Spleen (tissue), 11 donors: Measurements from ENCODE around the gene RFESD. TPM values are rescaled to one million over a fixed set of nuclear protein-coding genes. Genes with fewer than 3 reads are reported as not detected.

Experiments used
- DNase-seq: peaks from one replicate; pipeline ENCODE4 v3.0.0-alpha.2; 2020
- H3K27ac ChIP-seq, 8 donors: fragments of 200-600 bp; sonication (generic) in 7 of 8; 1 replicate in 4 of 8; 2 replicates in 4 of 8; pipeline versions ENCODE4 v1.5.0 to v1.8.0; 2016 to 2021; ENCODE audit warnings: inconsistent platforms in 4 of 8, mild to moderate bottlenecking in 4 of 8, moderate library complexity in 1 of 8
- H3K27me3 ChIP-seq, 7 donors: fragments of 200-600 bp; sonication (generic) in 6 of 7; replicated peaks in 1 of 7; 1 replicate in 4 of 7; 2 replicates in 3 of 7; pipeline versions ENCODE4 v1.5.0 to v1.8.0; 2016 to 2021; ENCODE audit warnings: inconsistent platforms in 3 of 7, mild to moderate bottlenecking in 1 of 7
- H3K36me3 ChIP-seq, 6 donors: fragments of 200-600 bp; sonication (generic) in 5 of 6; 1 replicate in 4 of 6; 2 replicates in 2 of 6; pipeline versions ENCODE4 v1.5.0 to v1.8.0; 2016 to 2021; ENCODE audit warnings: inconsistent platforms in 2 of 6
- H3K4me1 ChIP-seq, 6 donors: fragments of 200-600 bp; sonication (generic) in 5 of 6; 1 replicate in 3 of 6; 2 replicates in 3 of 6; pipeline versions ENCODE4 v1.5.0 to v1.8.0; 2016 to 2021; ENCODE audit warnings: inconsistent platforms in 3 of 6
- H3K4me3 ChIP-seq, 8 donors: fragments of 200-600 bp; sonication (generic) in 7 of 8; 1 replicate in 4 of 8; 2 replicates in 4 of 8; pipeline versions ENCODE4 v1.5.0 to v1.8.0; 2016 to 2021; ENCODE audit warnings: inconsistent platforms in 4 of 8, mild to moderate bottlenecking in 4 of 8, moderate library complexity in 2 of 8
- H3K9me3 ChIP-seq, 8 donors: fragments of 200-600 bp; sonication (generic) in 7 of 8; 1 replicate in 4 of 8; 2 replicates in 4 of 8; pipeline versions ENCODE4 v1.5.0 to v1.8.0; 2016 to 2021; ENCODE audit warnings: inconsistent platforms in 4 of 8
- POLR2A ChIP-seq, 3 donors: fragments of 450-650 bp; IDR thresholded peaks; one replicate each; pipeline ENCODE4 v1.5.1; 2017; ENCODE audit warnings: antibody characterized with exemption in 3 of 3, mild to moderate bottlenecking in 1 of 3
- POLR2AphosphoS5 ChIP-seq, 3 donors: sonication (generic); formaldehyde crosslinking; IDR thresholded peaks; one replicate each; pipeline ENCODE4 v1.5.1; 2017; ENCODE audit warnings: antibody characterized with exemption in 3 of 3
- WGBS, 5 donors: extraction: QIAGEN DNeasy Blood & Tissue Kit in 3 of 5; methylation state at CpG; one replicate each; pipeline versions ENCODE4 v1.1.5 to v1.1.7; 2013 to 2018; 5-methylcytosine and 5-hydroxymethylcytosine counted together
- intact Hi-C: fragments of 100-400 bp; cut with DNase I; formaldehyde crosslinking; loops from one replicate; pipeline ENCODE4 v1.15.0; 2023; ENCODE audit warnings: low total_unique reads
- polyA plus RNA-seq, 3 donors: library from polyadenylated mRNA; stranded (reverse); fragments of 200-250 nt; gene quantifications; one replicate each; pipeline ENCODE4 v1.2.1, GENCODE V29; 2013
- total RNA-seq, 7 donors: library from RNA; depleted of rRNA in 3 of 7; stranded (reverse); fragments of >200 nt in 3 of 7; fragmentation: NEBNext Ultra II Directional in 4 of 7; extraction: Animal tissue kit (Norgen Biotek cat#: 25700) in 4 of 7; gene quantifications; one replicate each; pipeline versions ENCODE4 v1.1.0 to v1.2.1, GENCODE V29; 2016 to 2021
- TF ChIP-seq, protein P1 (sequence below), 11 experiments: fragments of 200-600 bp in 7 of 11; fragments of 450-650 bp in 4 of 11; sonication (generic) in 4 of 11; IDR thresholded peaks in 8 of 11; conservative IDR thresholded peaks in 3 of 11; 1 replicate in 7 of 11; 2 replicates in 4 of 11; pipeline versions ENCODE4 v1.4.0 to v1.8.0; 2016 to 2021; ENCODE audit warnings: antibody characterized with exemption in 11 of 11, inconsistent platforms in 4 of 11, mild to moderate bottlenecking in 1 of 11
- donor health status: healthy with polysubstance abuse.
- donor health status: DM: no; HTN: no; CAD: no; lungs with moderate emphysema.
- donor health status: DM: no; HTN: no; CAD: no.
- donor health status: Bipolar disorder and iron deficiency.
- donor health status: healthy.
- donor health status: DM: no; HTN: no; CAD: no.
- donor health status: DM: yes; HTN: yes; CAD: no.

RFESD gene
- total and polyA plus RNA-seq, 10 donors: 1.3 to 6.5 (median 3.5) TPM

- Histone ChIP-seq H3K27me3 (no peaks in the 10 kb centered on the region), H3K4me3 (no peak overlapping the region), H3K4me1 (no peaks in the 10 kb centered on the region), H3K27ac (no peak overlapping the region), H3K36me3 (peaks cover 0 to 15% (median 0%) of the 10 kb centered on the region in 6 donors), H3K9me3 (no peaks in the 10 kb centered on the region)
- TF ChIP-seq, protein P1, sequence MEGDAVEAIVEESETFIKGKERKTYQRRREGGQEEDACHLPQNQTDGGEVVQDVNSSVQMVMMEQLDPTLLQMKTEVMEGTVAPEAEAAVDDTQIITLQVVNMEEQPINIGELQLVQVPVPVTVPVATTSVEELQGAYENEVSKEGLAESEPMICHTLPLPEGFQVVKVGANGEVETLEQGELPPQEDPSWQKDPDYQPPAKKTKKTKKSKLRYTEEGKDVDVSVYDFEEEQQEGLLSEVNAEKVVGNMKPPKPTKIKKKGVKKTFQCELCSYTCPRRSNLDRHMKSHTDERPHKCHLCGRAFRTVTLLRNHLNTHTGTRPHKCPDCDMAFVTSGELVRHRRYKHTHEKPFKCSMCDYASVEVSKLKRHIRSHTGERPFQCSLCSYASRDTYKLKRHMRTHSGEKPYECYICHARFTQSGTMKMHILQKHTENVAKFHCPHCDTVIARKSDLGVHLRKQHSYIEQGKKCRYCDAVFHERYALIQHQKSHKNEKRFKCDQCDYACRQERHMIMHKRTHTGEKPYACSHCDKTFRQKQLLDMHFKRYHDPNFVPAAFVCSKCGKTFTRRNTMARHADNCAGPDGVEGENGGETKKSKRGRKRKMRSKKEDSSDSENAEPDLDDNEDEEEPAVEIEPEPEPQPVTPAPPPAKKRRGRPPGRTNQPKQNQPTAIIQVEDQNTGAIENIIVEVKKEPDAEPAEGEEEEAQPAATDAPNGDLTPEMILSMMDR (IDR thresholded peaks at IDR 0.05 in 8 of 11, conservative IDR thresholded peaks at IDR 0.05 in 3 of 11): no peak
- no peak for TF ChIP-seq POLR2AphosphoS5 (IDR thresholded peaks at IDR 0.05)
- no peak for TF ChIP-seq POLR2A (IDR thresholded peaks at IDR 0.05)
- no peak for DNase-seq
- WGBS, 5 donors: 90 to 96% (median 94%) methylated on average over 1 of the region's 1 CpG
- intact Hi-C loops: no loop called here
Observed at GRCh38 chr5:95606419-95606818, 40.2 kb upstream of the RFESD start.

- no peak overlapping the region for H3K27ac ChIP-seq
- 63 to 91% (median 81%) methylated on average over 3 of the region's 3 CpGs for WGBS, 5 donors
- intact Hi-C loops: no loop called here
- no peak overlapping the region for H3K4me3 ChIP-seq
- H3K27me3 ChIP-seq: no peaks in the 10 kb centered on the region
- TF ChIP-seq POLR2AphosphoS5 (IDR thresholded peaks at IDR 0.05) (no peak), POLR2A (IDR thresholded peaks at IDR 0.05) (no peak)
- TF ChIP-seq, protein P1 (IDR thresholded peaks at IDR 0.05 in 8 of 11, conservative IDR thresholded peaks at IDR 0.05 in 3 of 11): no peak
- H3K9me3 ChIP-seq: peaks cover 0 to 21% (median 16%) of the 10 kb centered on the region in 8 donors
- no peaks in the 10 kb centered on the region for H3K4me1 ChIP-seq
- peaks cover 0 to 4% (median 0%) of the 10 kb centered on the region in 6 donors for H3K36me3 ChIP-seq
- no peak for DNase-seq
Observed at GRCh38 chr5:95609711-95610110, 36.9 kb upstream of the RFESD start.

DNA sequence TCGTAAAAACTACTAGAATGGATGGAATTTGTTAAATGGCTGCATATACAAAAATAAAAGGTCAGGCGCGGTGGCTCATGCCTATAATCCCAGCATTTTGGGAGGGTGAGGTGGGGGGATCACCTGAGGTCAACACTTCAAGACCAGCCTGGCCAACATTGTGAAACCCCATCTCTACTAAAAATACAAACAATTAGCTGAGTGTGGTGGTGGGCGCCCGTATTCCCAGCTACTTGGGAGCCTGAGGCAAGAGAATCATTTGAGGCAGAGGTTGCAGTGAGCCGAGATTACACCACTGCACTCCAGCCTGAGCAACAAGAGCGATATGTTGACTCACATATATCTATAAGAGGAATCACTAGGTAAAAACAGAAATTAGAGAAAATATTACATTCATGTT lies 36.0 kb upstream of the RFESD start:
- WGBS, 5 donors: 95 to 98% (median 96%) methylated on average over 7 of the region's 7 CpGs
- Histone ChIP-seq H3K27me3 (no peaks in the 10 kb centered on the region), H3K4me3 (no peak overlapping the region), H3K27ac (no peak overlapping the region), H3K4me1 (no peaks in the 10 kb centered on the region), H3K36me3 (peaks cover 0 to 4% (median 0%) of the 10 kb centered on the region in 6 donors), H3K9me3 (peaks cover 0 to 21% (median 16%) of the 10 kb centered on the region in 8 donors)
- no peak for TF ChIP-seq POLR2A (IDR thresholded peaks at IDR 0.05)
- TF ChIP-seq, protein P1 (IDR thresholded peaks at IDR 0.05 in 8 of 11, conservative IDR thresholded peaks at IDR 0.05 in 3 of 11): no peak
- no peak for TF ChIP-seq POLR2AphosphoS5 (IDR thresholded peaks at IDR 0.05)
- no peak for DNase-seq
- intact Hi-C loops: no loop called here

- no peak overlapping the region for H3K4me3 ChIP-seq
- TF ChIP-seq POLR2A (IDR thresholded peaks at IDR 0.05): no peak
- no peak for TF ChIP-seq POLR2AphosphoS5 (IDR thresholded peaks at IDR 0.05)
- TF ChIP-seq, protein P1 (IDR thresholded peaks at IDR 0.05 in 8 of 11, conservative IDR thresholded peaks at IDR 0.05 in 3 of 11): no peak
- H3K36me3 ChIP-seq: peaks cover 0 to 4% (median 0%) of the 10 kb centered on the region in 6 donors
- H3K4me1 ChIP-seq: no peaks in the 10 kb centered on the region
- DNase-seq: no peak
- H3K27me3 ChIP-seq: no peaks in the 10 kb centered on the region
- 94 to 96% (median 94%) methylated on average over 3 of the region's 3 CpGs for WGBS, 5 donors
- H3K27ac ChIP-seq: no peak overlapping the region
- intact Hi-C loops: no loop called here
- H3K9me3 ChIP-seq: peaks cover 0 to 21% (median 16%) of the 10 kb centered on the region in 8 donors
Observed at GRCh38 chr5:95611396-95611795, 35.2 kb upstream of the RFESD start.
